ENCODE measurements around the gene TANC1.

TANC1 gene

DNA sequence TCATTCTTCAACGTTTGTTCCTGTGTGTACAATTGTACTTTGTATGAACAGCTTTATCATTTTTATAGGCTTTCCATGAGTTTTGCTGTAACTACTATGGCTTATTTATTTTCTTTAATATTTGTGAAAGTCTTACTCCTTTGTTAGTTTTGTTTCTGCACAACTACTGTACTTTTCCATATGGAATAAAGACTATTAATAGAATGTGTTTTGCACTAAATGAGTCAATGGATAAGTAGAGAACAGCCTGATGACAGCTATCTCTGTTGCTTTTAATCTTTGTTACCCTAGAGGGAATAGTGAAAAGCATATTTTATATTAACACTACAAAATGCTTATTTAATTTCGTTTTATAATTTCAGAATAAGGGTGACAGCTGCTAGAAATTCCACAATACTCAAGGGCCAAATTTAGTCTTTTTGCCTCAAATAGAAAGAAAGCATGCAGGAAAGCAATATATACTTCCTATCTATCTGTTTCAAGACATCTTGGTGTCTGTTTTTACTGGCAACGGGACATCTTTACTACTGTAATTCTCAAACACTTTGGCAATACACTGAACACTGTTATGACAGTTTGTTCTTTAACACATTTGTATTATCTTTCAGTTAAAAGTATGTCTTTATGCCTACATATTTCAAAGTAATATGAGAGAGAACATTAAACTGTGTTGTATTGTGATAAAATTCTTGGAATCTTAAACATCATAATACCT, 264.2 kb downstream of the TANC1 start:
- no peak for DNase-seq

DNA sequence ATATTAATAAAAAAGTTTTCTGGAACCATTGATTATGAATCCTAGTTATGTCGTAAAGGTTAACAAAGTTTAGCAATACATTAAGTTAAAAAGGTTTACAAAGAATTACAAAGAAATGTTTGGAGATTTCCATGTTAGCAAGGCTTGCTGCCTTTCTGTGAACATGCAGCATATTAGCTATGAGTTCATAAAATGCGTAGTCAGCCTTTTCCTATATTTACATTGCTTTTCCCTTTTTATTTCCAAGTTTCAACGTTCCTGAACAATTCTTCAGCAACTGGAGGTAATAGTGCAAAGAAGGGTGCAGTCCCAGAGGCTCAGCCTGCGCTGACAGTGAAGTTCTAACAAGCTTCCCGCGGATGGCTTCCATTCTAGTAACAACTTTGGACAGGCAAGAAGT, 266.4 kb downstream of the TANC1 start:
- DNase-seq: no peak

DNA sequence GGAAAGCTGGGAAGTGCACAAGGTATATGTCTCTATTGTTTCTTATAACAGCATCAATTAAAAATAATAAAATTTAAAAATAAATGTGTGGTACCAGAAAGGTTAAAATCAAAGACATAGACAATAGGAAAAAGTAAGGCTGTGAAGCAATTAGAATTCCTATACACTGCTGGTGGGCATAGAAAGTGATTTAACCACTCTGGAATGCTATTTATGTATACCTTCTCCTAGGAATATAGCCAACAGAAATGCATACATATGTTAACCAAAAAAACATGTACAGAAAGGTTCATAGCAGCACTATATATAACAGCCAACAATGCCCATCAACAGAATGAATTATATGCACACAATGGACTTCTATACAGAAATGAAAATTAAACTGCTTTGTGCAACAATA, 275.1 kb downstream of the TANC1 start:
- DNase-seq: no peak

DNA sequence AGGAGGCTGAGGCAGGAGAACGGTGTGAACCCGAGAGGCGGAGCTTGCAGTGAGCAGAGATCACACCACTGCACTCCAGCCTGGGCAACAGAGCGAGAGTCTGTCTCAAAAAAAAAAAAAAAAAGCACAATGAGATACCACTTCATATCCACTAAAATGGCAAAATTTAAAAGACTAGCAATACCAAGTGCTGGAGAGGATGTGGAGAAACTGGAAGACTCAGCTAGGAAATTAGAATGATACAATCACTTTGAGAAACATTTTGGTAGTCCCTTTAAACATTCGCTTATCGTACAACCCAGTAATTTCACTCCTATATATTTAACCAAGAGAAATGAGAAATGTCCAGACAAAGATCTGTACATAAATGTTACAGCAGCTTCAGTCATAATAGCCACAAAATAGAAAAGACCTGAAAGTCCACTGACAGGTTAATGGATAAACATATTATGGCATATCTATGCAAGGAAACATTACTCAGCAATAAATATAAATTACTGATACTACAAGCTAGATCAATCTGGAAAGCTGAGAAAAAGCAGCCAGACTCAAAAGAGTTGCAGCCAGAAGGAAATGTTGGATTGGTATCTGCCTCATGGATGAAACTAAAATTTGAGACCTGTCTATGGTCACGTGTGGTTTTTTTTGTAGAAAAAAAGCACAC, 278.0 kb downstream of the TANC1 start:
- DNase-seq: no peak

DNA sequence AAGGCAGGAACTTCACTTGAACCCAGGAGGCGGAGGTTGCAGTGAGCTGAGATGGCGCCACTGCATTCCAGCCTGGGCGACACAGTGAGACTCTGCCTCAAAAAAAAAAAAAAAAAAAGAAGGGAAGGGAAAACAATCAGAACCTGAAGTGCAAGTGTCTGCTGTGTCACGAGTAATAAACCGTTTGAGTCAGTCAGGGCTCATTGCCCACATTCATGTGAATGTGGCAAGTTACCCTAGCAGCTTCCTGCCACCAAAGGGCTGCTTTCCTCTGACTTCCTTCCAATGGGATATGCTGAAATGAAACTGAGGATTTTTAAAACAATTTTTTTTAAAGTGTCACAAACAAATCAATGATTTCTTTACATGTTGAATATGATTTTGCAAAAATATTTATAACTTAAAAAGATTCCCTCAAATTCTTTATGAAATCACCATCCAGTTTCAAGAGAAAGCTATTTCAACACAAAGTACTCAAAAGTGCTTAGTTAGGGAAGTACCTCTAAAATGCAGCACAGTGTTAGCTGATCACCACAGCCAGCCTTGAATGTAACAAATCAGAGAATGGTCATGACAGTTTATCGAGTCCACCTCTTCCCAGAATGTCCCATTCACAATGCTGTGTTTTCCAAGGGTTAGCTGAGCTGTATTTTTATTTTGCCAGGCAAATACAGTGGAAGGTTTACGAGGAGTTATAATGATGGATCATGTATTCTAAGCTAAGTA, 281.7 kb downstream of the TANC1 start:
- no peak for DNase-seq

DNA sequence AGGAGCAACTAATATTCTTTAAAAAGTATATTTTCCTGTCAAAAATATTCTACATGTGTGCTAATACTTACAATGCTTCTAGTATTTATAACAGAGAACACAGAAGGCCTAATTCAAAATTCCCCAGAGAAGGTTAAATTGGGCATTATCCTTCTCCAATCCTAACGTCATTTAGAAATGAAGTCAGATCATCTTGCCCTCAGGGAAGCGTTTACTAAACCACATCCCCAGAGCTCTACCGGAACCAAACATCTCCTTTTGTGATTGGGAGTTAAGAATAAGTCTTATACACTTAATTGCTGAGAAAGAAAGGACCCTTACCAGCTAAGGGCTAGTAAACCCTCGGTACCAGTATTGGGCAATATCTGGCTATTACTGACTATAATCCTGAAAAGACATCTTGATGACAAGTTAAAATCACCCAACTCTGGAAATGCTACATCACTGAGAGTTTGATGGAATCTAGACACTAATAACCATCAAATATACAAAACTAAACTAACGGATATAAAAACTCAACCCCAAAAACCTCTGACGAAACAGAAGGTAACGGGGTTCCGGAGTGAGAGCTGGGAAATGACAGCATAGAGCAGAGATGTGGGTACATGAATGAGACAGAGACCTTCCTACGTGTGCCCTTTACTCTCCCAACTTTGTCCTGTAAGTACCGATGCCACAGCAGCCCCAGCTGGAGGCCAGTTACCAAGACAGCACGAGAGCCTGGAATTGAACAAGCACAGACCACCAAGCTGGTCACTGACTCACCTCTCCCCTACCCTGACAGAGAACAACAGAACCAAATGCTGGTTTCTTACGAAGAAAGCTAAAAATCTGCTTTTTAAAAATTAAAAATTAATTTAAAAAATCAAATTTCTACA, 283.1 kb downstream of the TANC1 start:
- DNase-seq: no peak

DNA sequence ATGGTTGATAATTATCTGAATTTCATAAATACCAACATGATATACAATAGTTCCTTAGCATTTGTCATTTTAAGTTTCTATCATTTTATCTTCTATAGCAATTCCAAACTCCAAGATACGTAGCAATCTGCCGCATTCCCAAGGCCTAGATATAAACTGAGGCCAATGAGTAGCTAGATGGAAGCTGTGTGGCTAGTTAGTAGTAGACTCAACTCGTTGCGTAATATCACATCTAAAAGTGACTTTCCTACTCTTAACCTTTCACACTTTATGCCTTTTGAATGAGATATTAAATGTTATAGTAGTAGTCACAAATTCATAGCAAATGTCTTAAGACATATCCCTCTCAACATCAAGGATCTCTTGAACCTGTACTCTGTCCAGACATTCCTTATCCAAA, 284.5 kb downstream of the TANC1 start:
- DNase-seq: no peak

DNA sequence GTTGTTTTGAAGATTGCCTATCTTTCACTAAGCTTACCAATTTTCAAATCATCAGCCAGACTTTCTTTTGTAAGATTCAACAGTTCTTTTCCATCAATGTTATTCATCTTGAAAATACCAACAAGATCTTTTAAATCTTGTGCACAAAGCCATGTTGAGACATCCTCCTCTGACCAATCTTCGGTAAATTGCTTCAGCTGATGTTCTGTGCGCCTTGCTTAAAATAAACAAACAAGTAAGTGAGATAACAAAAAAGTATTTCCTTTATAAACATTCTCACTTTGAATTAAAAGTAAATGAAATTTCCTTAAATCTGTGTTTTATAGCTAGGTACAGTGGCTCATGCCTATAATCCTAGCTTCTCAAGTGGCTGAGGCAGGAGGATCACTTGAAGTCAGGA, 287.7 kb downstream of the TANC1 start:
- no peak for DNase-seq

DNA sequence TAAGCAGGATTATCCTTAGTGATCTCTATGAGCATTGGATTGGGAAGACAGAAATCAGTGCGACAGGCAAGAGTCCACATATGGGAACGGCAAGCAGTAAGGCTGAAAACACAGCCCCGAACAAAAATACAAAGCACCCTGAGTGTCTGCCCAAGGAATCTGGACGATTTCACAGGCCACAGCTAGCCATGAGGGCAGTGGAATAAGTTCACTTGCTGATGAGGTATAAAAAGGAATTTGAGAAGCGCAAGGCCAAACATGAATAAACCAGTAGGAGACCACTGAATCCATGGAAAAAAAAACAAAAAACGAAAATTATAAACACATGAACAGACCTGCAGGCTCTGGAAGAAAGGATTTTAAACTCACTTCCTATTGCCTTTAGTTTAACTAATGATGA, 293.8 kb downstream of the TANC1 start:
- DNase-seq: no peak

DNA sequence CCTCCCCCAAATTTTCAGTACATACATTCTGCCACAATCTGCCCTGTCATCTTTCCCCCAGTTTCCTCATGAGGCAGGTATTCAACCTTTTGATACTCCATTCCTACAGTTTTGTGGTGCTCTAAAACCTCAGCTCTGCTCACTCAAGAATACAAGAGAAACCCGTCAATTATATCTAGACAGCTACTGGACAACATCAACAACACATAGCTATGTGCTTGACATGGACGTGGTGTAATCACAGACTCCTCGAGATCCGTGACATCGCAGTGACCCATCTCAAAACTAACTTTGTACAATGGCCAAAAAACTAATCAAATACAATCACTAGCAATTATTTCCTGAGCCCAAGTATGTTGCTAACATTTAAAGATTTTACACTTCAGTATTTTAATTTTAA, 294.5 kb downstream of the TANC1 start:
- no peak for DNase-seq

DNA sequence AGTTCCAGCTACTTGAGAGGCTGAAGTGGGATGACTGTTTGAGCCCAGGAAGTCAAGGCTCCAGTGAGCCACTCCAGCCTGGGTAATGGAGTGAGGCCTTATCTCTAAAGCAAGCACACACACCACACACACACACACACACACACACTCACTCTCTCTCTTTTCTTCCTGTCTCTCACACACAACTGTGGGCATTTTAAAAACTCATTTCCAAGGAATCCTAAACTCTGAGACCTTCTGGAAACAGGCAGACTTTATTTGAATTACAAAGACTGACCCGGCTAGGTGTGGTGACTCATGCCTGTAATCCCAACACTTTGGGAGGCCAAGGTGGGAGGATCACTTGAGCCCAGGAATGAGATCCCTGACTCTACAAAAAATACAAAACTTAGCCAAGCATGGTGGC, 296.7 kb downstream of the TANC1 start:
- no peak for DNase-seq

DNA sequence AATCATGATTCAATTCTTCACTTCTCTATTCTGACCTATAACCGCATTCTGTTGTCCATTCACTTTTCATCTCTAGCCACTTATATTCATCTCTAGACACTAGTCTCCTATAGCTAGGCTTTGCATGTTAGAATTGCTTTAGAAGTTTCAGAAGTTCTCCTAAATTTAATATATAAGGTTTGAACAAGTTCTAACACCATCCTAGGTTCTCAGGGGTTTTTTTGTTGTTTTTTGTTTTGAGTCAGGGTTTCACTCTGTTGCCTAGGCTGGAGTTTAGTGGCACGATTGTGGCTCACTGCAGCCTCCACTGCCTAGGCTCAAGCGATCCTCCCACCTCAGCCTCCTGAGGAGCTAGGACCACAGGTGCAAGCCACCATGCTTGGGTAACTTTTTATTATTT, 298.1 kb downstream of the TANC1 start:
- DNase-seq: no peak

DNA sequence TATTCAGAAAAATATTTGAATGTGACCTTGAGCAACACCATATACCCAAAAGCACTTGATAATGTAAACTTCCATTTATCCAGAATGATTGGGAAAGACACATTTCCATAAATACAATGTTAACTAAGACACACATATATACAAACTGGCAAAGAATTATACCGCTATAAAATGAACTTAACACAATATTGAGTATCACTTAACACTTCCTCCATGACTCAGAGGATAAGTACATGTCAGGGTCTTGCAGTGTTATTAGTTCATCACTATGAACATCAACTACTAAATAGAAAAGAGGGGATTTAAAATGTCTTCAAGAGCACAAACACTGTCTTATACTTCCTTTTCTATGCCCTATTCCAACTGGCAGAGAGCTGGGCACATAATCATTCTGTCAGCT, 299.5 kb downstream of the TANC1 start:
- no peak for DNase-seq

DNA sequence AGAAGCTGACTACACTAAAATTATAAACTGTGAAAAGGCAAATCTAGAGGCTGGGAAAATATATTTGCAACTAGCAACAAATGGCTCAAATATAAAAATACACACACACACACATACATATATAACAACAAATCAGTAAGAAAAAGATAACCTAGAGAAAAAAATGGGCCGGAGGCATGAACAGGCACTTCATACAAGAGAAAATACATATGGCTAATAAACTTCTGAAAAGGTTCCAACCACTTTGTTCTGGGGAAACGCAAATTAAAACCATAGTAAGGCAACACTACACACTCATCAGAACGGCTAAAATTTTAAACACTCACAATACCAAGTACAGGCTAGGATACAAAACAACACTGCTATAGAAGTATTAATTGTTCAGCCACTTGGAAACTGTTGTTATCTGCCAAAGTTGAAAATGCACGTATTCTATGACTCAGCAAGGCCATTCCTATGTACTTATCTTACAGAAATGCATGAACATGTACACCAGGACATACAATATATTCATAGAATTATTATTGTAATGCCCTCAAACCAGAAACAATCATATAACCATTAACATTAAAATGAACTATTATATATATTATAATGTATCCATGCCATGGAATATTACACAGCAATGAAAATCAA, 302.4 kb downstream of the TANC1 start:
- no peak for DNase-seq

DNA sequence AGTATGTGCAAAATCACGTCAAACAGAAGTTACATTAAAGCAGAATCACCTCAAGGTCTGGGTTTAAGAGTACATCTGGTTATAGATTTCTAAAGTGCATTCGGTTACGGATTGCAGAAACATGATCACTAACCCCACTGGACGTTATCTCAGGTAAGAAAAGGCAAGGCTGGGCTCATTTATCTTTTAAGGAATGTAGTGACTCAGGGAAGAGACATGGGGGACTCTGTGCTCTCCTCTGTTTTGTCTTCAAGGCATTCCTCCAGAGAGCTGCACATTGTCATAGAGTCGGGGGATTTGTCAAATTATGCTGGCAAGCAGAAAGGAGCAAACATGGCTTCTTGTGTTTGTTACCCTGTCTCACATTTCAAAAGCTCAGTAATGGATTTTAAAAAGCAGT, 303.7 kb downstream of the TANC1 start:
- DNase-seq: no peak

DNA sequence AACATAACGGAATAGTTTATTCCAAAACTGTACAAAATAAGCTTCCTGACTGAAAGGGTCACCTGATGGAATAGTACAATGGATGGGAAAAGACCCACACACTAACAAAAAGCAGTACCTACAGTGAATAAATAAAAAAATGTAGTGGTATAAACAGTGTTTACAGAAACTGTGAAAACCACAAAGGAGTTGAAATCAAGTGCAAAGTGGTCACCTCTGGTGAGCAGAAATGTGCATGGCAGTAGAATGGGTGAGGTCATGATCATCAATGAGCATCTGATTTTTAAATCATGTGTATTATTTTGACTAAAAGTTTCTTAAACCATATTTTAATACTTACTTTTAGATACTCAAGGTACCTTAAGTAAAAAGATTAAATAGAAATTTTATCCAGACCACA, 306.7 kb downstream of the TANC1 start:
- no peak for DNase-seq

DNA sequence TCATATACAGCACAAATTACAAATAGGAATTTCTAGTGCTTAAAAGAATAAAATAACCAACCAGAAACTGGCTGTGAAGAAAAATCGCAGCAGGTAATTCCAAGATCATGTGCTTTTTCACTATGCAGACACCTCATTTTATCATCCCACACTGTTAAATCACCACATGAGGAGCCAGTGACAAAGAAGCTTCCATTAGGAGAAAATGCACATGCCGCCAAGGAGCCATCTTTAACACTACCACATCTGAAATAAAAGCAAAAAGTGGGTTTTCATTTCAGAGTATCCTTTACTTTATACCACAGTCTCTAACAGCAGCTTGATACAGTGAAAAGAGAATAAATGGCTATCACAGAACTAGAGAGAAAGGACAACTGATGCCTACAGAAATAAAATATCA, 311.3 kb downstream of the TANC1 start:
- no peak for DNase-seq

DNA sequence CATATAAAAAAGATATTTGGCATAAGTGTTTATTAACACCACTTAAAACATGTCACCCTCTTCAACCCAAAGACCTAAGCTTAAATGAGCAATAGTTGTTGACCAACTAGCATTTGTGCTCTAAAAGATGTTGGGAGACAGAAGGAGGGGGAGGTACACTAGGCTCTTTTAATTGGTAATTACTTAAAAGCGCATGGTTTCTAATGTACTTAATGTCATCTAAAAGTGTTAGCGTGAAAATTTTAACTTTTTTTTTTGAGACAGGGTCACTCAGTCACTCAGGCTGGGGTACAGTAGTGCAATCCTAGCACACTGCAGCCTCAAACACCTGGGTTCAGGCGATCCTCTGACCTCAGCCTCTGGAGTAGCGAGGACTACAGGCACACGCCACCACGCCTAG, 312.6 kb downstream of the TANC1 start:
- DNase-seq: no peak
